ENCODE measurements around the gene CMTM4.
A peak's percentile ranks its signal among the peaks of the same experiment; 100 is the strongest.
"Not testable (repeated sequence)": the region's sequence is repeated elsewhere in the genome, so short reads cannot be mapped to it uniquely, and the experiment has no call there.

CMTM4 gene

GRCh38 chr16:66588981-66589713 is 107.4 kb downstream of the CMTM4 start:
- DNase-seq: no peak

GRCh38 chr16:66587881-66588600 is 108.5 kb downstream of the CMTM4 start:
- peak; percentile 17 for DNase-seq

- no peak for DNase-seq
Measured at GRCh38 chr16:66585481-66586239, 110.9 kb downstream of the CMTM4 start.

GRCh38 chr16:66581246-66581952 is 115.1 kb downstream of the CMTM4 start:
- DNase-seq: no peak

DNA sequence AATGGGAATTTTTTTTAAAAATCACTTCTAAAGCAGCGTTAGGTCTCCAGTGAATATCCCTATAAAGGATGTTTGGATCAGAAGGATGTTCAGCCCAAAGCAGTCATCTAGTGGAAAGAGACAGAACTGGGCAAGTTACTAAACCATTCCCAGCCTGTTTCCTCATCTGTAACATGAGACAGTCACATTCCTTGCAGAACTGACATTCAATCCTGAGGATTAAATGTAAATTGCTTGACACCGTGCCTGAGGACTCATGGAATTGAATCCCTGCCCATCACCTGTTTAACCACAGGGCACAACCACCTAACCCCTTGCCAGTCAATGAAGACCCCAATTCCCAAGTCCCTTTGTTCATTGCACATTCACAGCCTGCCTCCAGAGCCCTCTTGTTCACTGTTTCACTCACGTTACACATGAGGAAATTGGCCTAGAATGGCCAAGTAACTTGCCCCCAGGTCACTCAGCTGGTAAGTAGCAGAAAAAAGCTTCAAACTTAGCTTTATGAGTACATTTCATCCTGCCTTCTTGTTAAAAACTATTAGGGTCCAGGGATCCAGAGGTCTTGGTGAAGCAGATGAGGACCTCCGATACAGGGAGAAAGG is 115.8 kb downstream of the CMTM4 start:
- no peak for DNase-seq

- no peak for DNase-seq
Measured at GRCh38 chr16:66578651-66579531, 117.7 kb downstream of the CMTM4 start, which contains the start of gene CMTM2. Gene CMTM2, plus strand, starts transcription at chr16:66579463. Its CDS starts 145 bp downstream, at chr16:66579608.

DNA sequence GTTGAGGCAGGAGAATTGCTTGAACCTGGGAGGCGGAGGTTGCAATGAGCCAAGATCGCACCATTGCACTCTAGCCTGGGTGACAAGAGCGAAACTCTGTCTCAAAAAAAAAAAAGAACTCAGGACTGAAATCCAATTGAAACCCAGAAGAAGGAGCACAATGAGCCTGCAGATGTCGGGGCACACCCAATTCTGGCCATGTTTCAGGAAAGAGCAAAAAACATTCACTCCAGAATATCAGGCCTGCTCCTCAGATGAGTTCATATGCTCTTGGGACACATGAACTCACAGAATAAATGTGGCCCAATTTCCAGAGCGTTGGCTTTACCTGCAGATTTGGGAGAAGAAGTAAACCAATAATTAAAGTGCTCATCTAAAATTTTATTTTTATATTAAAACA is 120.2 kb downstream of the CMTM4 start:
- no peak for DNase-seq

- no peak for DNase-seq
Measured at GRCh38 chr16:66575060-66575459, 121.5 kb downstream of the CMTM4 start.

DNA sequence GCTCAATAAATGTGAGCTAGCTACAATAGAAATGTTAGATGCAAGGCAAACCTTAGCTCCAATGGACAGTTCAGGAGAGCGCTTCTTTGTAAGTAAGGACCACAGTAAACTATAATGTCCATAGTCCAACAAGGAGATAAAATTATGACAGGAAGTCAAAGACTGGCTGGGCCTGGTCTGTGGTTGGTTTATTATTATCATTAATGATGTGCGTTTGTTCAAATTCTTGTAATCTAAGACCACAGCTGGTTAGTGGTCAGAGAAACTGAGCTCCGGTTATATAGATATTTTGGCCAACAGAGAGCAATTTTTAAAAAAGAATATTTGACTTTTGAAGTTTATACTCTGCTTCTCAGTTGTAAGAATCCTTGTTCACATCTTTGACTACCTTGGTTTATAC is 122.0 kb downstream of the CMTM4 start:
- no peak for DNase-seq

DNA sequence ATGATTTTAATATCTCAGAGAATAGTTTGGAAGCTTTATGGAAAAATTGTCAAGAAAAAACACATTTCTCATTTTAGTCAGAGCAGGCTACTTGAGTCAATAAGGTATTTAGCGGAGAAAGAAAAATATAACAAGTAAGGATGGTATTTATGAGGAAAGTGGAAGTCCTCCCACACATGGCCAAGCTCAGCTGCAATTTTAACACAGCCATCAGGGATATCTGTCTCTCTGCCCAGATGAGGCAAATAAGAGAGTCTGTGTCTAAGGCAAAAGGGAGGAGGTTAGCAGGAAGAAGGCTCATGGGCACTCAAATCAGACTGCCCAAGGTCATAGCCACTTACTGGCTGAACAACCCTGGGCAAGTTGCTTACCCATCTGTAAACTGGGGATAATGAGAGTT is 122.5 kb downstream of the CMTM4 start:
- DNase-seq: no peak

DNA sequence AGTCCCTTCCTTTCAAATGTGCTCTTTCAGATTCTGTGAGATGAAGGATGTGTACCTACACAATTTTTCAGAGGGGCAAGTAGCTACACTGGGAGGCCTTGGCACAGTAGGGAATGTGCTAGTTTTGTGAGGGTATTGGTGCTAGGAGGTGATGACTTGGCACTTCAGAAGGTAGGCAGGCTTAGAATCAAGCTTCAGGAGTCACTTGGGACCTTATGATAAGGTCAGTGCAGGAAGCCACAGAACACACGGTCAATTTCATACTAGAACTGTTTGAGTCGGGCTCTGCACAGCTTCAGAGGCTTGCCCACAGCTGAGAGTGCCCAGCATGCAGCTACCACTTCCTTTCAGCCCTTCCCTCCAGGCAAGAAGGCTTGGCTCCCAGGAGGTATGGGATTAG is 124.2 kb downstream of the CMTM4 start:
- DNase-seq: no peak

DNA sequence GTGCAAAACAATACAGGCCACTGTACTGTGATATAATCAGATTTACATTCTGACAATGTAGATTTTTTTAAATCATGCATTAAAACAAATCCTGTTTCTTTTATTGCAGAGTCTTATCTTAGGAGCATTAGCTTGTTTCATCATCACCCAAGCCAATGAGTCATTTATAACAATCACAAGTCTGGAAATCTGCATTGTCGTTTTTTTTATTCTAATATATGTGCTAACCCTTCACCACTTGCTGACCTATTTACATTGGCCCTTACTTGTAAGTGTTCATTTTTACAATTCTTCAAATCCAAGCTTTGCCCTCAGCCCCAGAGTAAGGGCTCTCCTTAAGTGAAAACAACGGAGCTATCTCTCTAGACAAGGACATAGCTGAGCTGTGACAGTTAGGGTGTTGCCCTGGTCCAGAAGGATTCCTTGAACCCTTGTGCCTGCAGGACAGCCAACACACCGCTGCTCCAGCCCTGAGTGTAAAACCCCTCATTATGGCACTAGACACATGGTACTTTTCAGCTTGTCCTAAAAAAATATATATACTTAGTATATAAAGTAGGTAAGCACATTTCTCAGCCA is 126.6 kb downstream of the CMTM4 start:
- no peak for DNase-seq

DNA sequence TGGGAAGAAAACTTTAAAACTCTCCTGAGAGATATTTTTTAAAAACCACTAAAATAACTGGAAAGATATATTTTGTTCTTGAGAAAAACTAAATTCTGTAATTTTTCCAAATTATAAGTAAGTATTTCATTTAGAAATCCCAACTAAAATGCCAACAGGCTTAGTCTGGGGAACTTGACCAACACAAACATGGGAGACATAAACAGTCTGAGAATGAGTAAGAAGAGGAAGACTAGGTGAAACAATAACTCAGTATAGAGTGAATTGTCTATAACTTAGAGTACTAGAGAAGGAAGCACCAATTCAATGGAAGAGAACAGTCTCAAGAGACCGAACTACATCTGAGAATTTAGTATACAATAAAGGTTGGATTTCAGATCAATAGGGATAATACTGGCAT is 127.4 kb downstream of the CMTM4 start:
- no peak for DNase-seq

DNA sequence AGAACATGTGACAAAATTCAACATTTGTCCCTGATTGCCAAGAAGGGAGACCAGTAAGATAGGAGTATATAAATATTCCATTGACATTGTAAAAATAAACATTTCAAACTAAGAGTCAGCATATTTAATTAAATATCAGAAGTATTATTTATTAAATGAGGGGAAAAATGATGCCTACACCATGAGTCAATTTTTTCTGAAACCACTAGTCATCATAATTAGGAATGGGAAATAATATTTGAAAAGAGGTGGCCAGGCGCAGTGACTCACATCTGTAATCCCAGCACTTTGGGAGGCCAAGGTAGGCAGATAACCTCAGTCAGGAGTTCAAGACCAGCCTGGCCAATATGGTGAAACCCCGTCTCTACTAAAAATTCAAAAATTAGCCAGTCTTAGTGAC is 128.2 kb downstream of the CMTM4 start:
- DNase-seq: no peak

DNA sequence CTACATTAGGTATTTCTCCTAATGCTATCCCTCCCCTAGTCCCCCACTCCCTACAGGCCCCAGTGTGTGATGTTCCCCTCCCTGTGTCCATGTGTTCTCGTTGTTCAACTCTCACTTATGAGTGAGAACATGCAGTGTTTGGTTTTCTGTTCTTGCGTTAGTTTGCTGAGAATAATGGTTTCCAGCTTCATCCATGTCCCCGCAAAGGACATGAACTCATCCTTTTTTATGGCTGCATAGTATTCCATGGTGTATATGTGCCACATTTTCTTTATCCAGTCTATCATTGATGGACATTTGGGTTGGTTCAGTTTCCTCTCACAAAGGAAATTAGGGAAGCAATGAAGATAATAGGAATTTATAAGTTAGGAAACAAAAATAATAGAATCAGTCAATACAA is 129.3 kb downstream of the CMTM4 start:
- not testable (repeated sequence) for DNase-seq

GRCh38 chr16:66566051-66566901 is 130.3 kb downstream of the CMTM4 start, which contains the start of gene CMTM1:
Gene CMTM1, plus strand, starts transcription at chr16:66566439. Its CDS starts 75 bp downstream, at chr16:66566514.
- DNase-seq: no peak

Data from islet precursor cell (in vitro differentiated cells).